NB4 (cell line): ENCODE data around the gene PIGM.

Source experiments
- DNase-seq: peaks from one replicate; pipeline ENCODE4 v3.0.0; 2010; ENCODE audit warnings: low read depth
- H3K4me3 ChIP-seq: one replicate; pipeline ENCODE4 v1.5.1; 2011; ENCODE audit warnings: mild to moderate bottlenecking, low read depth, low read length, moderate library complexity
- CTCF ChIP-seq: IDR thresholded peaks from one replicate; pipeline ENCODE4 v1.5.1; 2012; ENCODE audit warnings: low read depth, low read length
- MAX ChIP-seq: IDR thresholded peaks from 2 replicates; pipeline ENCODE4 v1.6.1; 2011; ENCODE audit warnings: low read depth, low read length
- MYC ChIP-seq: IDR thresholded peaks from 2 replicates; pipeline ENCODE4 v1.6.1; 2011; ENCODE audit warnings: low read depth, low read length
- POLR2A ChIP-seq: IDR thresholded peaks from 2 replicates; pipeline ENCODE4 v1.6.1; 2011; ENCODE audit warnings: mild to moderate bottlenecking; ENCODE audit not compliant: insufficient read length; ENCODE audit errors: extremely low read depth

PIGM gene

GRCh38 chr1:160069460-160070231 lies 37.9 kb upstream of the PIGM start, which contains the start of gene KCNJ10:
Gene KCNJ10, minus strand, starts transcription at chr1:160070160. Its CDS starts 27,628 bp downstream, at chr1:160042532.
- peak within 1 kb of the TSS; percentile 42 for H3K4me3 ChIP-seq
- no peak for DNase-seq
- no peak for TF ChIP-seq MYC
- no peak for TF ChIP-seq POLR2A
- no peak for TF ChIP-seq MAX
- no peak for TF ChIP-seq CTCF

GRCh38 chr1:160068225-160068624 lies 36.4 kb upstream of the PIGM start:
- TF ChIP-seq POLR2A (no peak), CTCF (no peak), MYC (no peak), MAX (no peak)
- no peak overlapping the region for H3K4me3 ChIP-seq
- DNase-seq: no peak

GRCh38 chr1:160066829-160067745 lies 35.3 kb upstream of the PIGM start:
- H3K4me3 ChIP-seq: no peak overlapping the region
- no peak for DNase-seq
- TF ChIP-seq MAX: no peak
- TF ChIP-seq CTCF: no peak
- TF ChIP-seq MYC: no peak
- no peak for TF ChIP-seq POLR2A

GRCh38 chr1:160064746-160065145 lies 33.0 kb upstream of the PIGM start:
- no peak overlapping the region for H3K4me3 ChIP-seq
- TF ChIP-seq POLR2A: no peak
- no peak for TF ChIP-seq CTCF
- TF ChIP-seq MAX: no peak
- TF ChIP-seq MYC: no peak
- no peak for DNase-seq

GRCh38 chr1:160064164-160064563 lies 32.4 kb upstream of the PIGM start:
- no peak for TF ChIP-seq CTCF
- TF ChIP-seq MAX: no peak
- no peak for TF ChIP-seq MYC
- no peak for DNase-seq
- no peak overlapping the region for H3K4me3 ChIP-seq
